Neural progenitor cell (in vitro differentiated cells): Measurements from ENCODE around the gene SLC12A7.

Experiments used
- CTCF ChIP-seq: fragments of 200-600 bp; sonication (generic); IDR thresholded peaks from 2 replicates; pipeline ENCODE4 v1.5.1; 2017; ENCODE audit warnings: antibody characterized with exemption, mild to moderate bottlenecking
- EZH2phosphoT487 ChIP-seq: fragments of 200-600 bp; sonication (generic); IDR thresholded peaks from 2 replicates; pipeline ENCODE4 v1.6.1; 2017; ENCODE audit warnings: antibody characterized with exemption

GRCh38 chr5:1152771-1153282 lies 41.0 kb upstream of the SLC12A7 start:
- TF ChIP-seq CTCF (no peak), EZH2phosphoT487 (no peak)
